ENCODE results near the gene SYNPR.

SYNPR gene

GRCh38 chr3:63349583-63350573 is 71.8 kb downstream of the SYNPR start:
- Histone ChIP-seq H3K4me1 (ENCODE audit: control insufficient read depth, low read length) (peaks cover 5% of the 10 kb centered on the region), H3K4me2 (ENCODE audit: low read length) (no peak overlapping the region), H3K27ac (ENCODE audit: low read depth, low read length) (no peak overlapping the region)

DNA sequence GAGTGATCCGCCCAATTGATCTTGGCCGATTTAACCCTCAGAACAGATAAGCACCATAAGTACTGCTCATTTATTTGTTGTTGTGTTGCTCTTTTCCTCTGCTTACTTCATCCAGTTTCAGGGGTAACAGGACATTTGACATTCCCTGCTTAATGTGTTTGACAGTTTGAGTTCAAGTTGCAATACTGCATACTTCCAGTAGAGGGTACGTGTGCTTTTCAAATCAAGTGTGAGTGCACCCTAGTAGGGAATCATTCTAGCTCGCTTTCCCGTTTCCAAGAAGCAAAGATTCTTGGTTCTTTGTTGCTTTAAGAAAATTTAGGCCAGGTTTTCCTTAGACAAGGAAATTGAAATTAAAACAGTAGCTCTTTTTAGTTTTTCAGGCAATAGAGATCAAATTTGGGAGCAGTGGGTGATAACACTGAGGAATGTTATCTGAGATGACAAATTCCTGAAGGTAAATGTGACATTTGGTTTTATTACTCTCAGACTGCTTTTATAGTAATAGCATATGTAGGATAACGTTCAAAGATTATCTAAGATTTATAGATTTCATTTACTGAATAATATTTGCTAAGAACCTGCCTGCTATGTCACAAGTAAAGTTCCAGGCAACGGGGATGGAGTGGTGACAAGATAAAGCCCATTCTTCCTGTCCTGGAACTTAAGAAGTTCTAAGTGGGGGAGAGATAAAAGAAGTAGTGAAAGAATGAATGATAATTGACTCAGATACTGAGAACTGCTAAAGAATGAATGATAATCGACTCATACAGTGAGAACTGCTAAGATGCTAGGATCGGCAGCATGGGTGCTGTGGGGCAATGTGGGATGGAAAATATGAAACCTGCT is 73.3 kb downstream of the SYNPR start:
- H3K4me1 ChIP-seq (ENCODE audit: control insufficient read depth, low read length) = no peaks in the 10 kb centered on the region
- no peaks in the 10 kb centered on the region for H3F3A ChIP-seq (ENCODE audit: control insufficient read depth, insufficient read depth)
- H4K20me1 ChIP-seq (ENCODE audit: control insufficient read depth, insufficient read depth, low read depth, low read length) = no peaks in the 10 kb centered on the region
- no peaks in the 10 kb centered on the region for H3K9me2 ChIP-seq (replicated peaks; ENCODE audit: control insufficient read depth, low read length)
- no peaks in the 10 kb centered on the region for H3K9me3 ChIP-seq (ENCODE audit: control insufficient read depth, insufficient read depth, low read length)
- no peak overlapping the region for H3K4me3 ChIP-seq (ENCODE audit: low read length)
- no peak for TF ChIP-seq EZH2phosphoT487 (IDR thresholded peaks at IDR 0.05; ENCODE audit: borderline replicate concordance, low read length)
- TF ChIP-seq, protein P1, sequence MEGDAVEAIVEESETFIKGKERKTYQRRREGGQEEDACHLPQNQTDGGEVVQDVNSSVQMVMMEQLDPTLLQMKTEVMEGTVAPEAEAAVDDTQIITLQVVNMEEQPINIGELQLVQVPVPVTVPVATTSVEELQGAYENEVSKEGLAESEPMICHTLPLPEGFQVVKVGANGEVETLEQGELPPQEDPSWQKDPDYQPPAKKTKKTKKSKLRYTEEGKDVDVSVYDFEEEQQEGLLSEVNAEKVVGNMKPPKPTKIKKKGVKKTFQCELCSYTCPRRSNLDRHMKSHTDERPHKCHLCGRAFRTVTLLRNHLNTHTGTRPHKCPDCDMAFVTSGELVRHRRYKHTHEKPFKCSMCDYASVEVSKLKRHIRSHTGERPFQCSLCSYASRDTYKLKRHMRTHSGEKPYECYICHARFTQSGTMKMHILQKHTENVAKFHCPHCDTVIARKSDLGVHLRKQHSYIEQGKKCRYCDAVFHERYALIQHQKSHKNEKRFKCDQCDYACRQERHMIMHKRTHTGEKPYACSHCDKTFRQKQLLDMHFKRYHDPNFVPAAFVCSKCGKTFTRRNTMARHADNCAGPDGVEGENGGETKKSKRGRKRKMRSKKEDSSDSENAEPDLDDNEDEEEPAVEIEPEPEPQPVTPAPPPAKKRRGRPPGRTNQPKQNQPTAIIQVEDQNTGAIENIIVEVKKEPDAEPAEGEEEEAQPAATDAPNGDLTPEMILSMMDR (IDR thresholded peaks at IDR 0.05; ENCODE audit: low read depth, low read length, poor library complexity, severe bottlenecking) = peak; percentile 83
- H3K4me2 ChIP-seq (ENCODE audit: low read length) = no peak overlapping the region
- H3K36me3 ChIP-seq (ENCODE audit: control insufficient read depth, low read length) = no peaks in the 10 kb centered on the region
- no peak overlapping the region for H3K27ac ChIP-seq (ENCODE audit: low read depth, low read length)
- peaks cover 39% of the 10 kb centered on the region for H3K27me3 ChIP-seq (ENCODE audit: control insufficient read depth, low read length)
- no peaks in the 10 kb centered on the region for H3K79me2 ChIP-seq (ENCODE audit: control insufficient read depth, low read length)

More at GRCh38 chr3:63349583-63350573, 71.8 kb downstream of the SYNPR start:
- no peak for TF ChIP-seq EZH2phosphoT487 (IDR thresholded peaks at IDR 0.05; ENCODE audit: borderline replicate concordance, low read length)
- TF ChIP-seq, protein P1 (IDR thresholded peaks at IDR 0.05; ENCODE audit: low read depth, low read length, poor library complexity, severe bottlenecking) = peak; percentile 77
- H4K20me1 ChIP-seq (ENCODE audit: control insufficient read depth, insufficient read depth, low read depth, low read length) = no peaks in the 10 kb centered on the region
- no peaks in the 10 kb centered on the region for H3K9me3 ChIP-seq (ENCODE audit: control insufficient read depth, insufficient read depth, low read length)
- no peaks in the 10 kb centered on the region for H3F3A ChIP-seq (ENCODE audit: control insufficient read depth, insufficient read depth)
- H3K36me3 ChIP-seq (ENCODE audit: control insufficient read depth, low read length) = no peaks in the 10 kb centered on the region
- peaks cover 39% of the 10 kb centered on the region for H3K27me3 ChIP-seq (ENCODE audit: control insufficient read depth, low read length)
- no peaks in the 10 kb centered on the region for H3K9me2 ChIP-seq (replicated peaks; ENCODE audit: control insufficient read depth, low read length)
- H3K79me2 ChIP-seq (ENCODE audit: control insufficient read depth, low read length) = no peaks in the 10 kb centered on the region
- no peak overlapping the region for H3K4me3 ChIP-seq (ENCODE audit: low read length)

DNA sequence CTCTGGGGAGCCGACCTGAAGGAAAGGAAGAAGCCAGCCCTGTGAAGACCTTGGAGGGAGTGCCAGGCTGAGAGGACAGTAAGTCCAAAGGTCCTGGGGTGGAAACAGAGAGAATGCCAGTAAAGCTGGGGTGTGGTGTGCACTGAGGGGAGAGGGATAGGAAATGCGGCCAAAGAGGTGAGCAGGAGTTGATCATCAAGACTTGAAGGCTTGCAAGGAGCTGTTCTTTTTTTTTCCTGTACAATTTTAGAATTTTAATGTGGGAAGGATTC is 73.8 kb downstream of the SYNPR start:
- Histone ChIP-seq H3K9me2 (replicated peaks; ENCODE audit: control insufficient read depth, low read length) (no peaks in the 10 kb centered on the region), H3K27me3 (ENCODE audit: control insufficient read depth, low read length) (peaks cover 39% of the 10 kb centered on the region), H3K79me2 (ENCODE audit: control insufficient read depth, low read length) (no peaks in the 10 kb centered on the region), H3K4me1 (ENCODE audit: control insufficient read depth, low read length) (no peaks in the 10 kb centered on the region), H3K36me3 (ENCODE audit: control insufficient read depth, low read length) (no peaks in the 10 kb centered on the region), H3K27ac (ENCODE audit: low read depth, low read length) (no peak overlapping the region), H4K20me1 (ENCODE audit: control insufficient read depth, insufficient read depth, low read depth, low read length) (no peaks in the 10 kb centered on the region), H3K4me3 (ENCODE audit: low read length) (no peak overlapping the region), H3F3A (ENCODE audit: control insufficient read depth, insufficient read depth) (no peaks in the 10 kb centered on the region), H3K4me2 (ENCODE audit: low read length) (no peak overlapping the region), H3K9me3 (ENCODE audit: control insufficient read depth, insufficient read depth, low read length) (no peaks in the 10 kb centered on the region)
- TF ChIP-seq EZH2phosphoT487 (IDR thresholded peaks at IDR 0.05; ENCODE audit: borderline replicate concordance, low read length) = no peak
- TF ChIP-seq, protein P1 (IDR thresholded peaks at IDR 0.05; ENCODE audit: low read depth, low read length, poor library complexity, severe bottlenecking) = no peak
